HFFc6 (cell line): Measurements from ENCODE around the gene MMP25. TPM values are rescaled to one million over a fixed set of nuclear protein-coding genes. Genes with fewer than 3 reads are reported as not detected.

Experiments
- DNase-seq: peaks from one replicate; pipeline ENCODE4 v3.0.0-alpha.2; 2018
- H3K27ac Mint-ChIP-seq: 2 replicates; pipeline ENCODE4 v1.8.0; 2020; ENCODE audit warnings: mild to moderate bottlenecking, mixed read lengths
- H3K27me3 Mint-ChIP-seq: 2 replicates; pipeline ENCODE4 v1.8.0; 2021; ENCODE audit warnings: mild to moderate bottlenecking, moderate library complexity, mixed read lengths; ENCODE audit not compliant: insufficient read depth
- H3K36me3 Mint-ChIP-seq: 2 replicates; pipeline ENCODE4 v1.8.0; 2021; ENCODE audit warnings: low read depth, mixed read lengths
- H3K4me1 Mint-ChIP-seq: 2 replicates; pipeline ENCODE4 v1.8.0; 2020; ENCODE audit warnings: low read depth, mixed read lengths
- H3K4me3 Mint-ChIP-seq: 2 replicates; pipeline ENCODE4 v1.8.0; 2020; ENCODE audit warnings: mild to moderate bottlenecking, moderate library complexity, mixed read lengths
- H3K9me3 Mint-ChIP-seq: 2 replicates; pipeline ENCODE4 v1.8.0; 2020; ENCODE audit warnings: mild to moderate bottlenecking, mixed read lengths
- CTCF ChIP-seq: fragments of 200-600 bp; sonication (generic); IDR thresholded peaks from 2 replicates; pipeline ENCODE4 v1.5.0; 2021; ENCODE audit warnings: antibody characterized with exemption, mild to moderate bottlenecking
- total RNA-seq, 6 experiments: library from RNA; stranded (reverse); fragmentation: NEBNext Ultra II Directional; extraction: Animal tissue kit (Norgen Biotek cat#: 25700); gene quantifications; 2 replicates in 1 of 6; 3 replicates in 5 of 6; pipeline ENCODE4 v1.2.3, GENCODE V29; 2021

MMP25 gene
- total RNA-seq, 6 experiments from 2014 or later = 0.05 to 0.17 (median 0.07) TPM; not detected in 3

- peaks cover 27% of the 10 kb centered on the region for H3K27me3 Mint-ChIP-seq
- H3K4me1 Mint-ChIP-seq = peaks cover 12% of the 10 kb centered on the region
- DNase-seq = no peak
- no peaks in the 10 kb centered on the region for H3K9me3 Mint-ChIP-seq
- H3K36me3 Mint-ChIP-seq = no peaks in the 10 kb centered on the region
- H3K4me3 Mint-ChIP-seq = no peak overlapping the region
- peak; percentile 39 for TF ChIP-seq CTCF
- no peak overlapping the region for H3K27ac Mint-ChIP-seq
Measured at GRCh38 chr16:3013491-3013951, 32.8 kb upstream of the MMP25 start.

GRCh38 chr16:3013998-3014690, 32.2 kb upstream of the MMP25 start:
- peaks cover 27% of the 10 kb centered on the region for H3K27me3 Mint-ChIP-seq
- no peaks in the 10 kb centered on the region for H3K36me3 Mint-ChIP-seq

GRCh38 chr16:3014971-3015370, 31.4 kb upstream of the MMP25 start:
- Mint-ChIP-seq H3K9me3 (no peaks in the 10 kb centered on the region), H3K27me3 (peaks cover 28% of the 10 kb centered on the region), H3K4me3 (no peak overlapping the region), H3K36me3 (peaks cover 2% of the 10 kb centered on the region; the same call in 1 of the 2 replicates), H3K4me1 (peaks cover 15% of the 10 kb centered on the region), H3K27ac (no peak overlapping the region)
- DNase-seq = no peak
- no peak for TF ChIP-seq CTCF

More at GRCh38 chr16:3013998-3014690, 32.2 kb upstream of the MMP25 start:
- no peak overlapping the region for H3K4me3 Mint-ChIP-seq
- no peak for DNase-seq
- H3K9me3 Mint-ChIP-seq = no peaks in the 10 kb centered on the region
- H3K27ac Mint-ChIP-seq = no peak overlapping the region
- TF ChIP-seq CTCF = no peak
- H3K4me1 Mint-ChIP-seq = peaks cover 12% of the 10 kb centered on the region

GRCh38 chr16:3015865-3016521, 30.4 kb upstream of the MMP25 start:
- Mint-ChIP-seq H3K4me3 (no peak overlapping the region), H3K9me3 (no peaks in the 10 kb centered on the region), H3K4me1 (peaks cover 18% of the 10 kb centered on the region), H3K36me3 (peaks cover 9% of the 10 kb centered on the region; the same call in 1 of the 2 replicates), H3K27ac (no peak overlapping the region), H3K27me3 (peaks cover 29% of the 10 kb centered on the region)
- no peak for TF ChIP-seq CTCF
- DNase-seq = no peak

GRCh38 chr16:3017344-3017743, 29.0 kb upstream of the MMP25 start:
- Mint-ChIP-seq H3K27ac (no peak overlapping the region), H3K4me3 (no peak overlapping the region), H3K36me3 (peaks cover 22% of the 10 kb centered on the region), H3K4me1 (peaks cover 25% of the 10 kb centered on the region), H3K9me3 (no peaks in the 10 kb centered on the region), H3K27me3 (peaks cover 27% of the 10 kb centered on the region)
- no peak for DNase-seq
- TF ChIP-seq CTCF = no peak
